NB4 (cell line): ENCODE data around the gene ERBB4.

ENCODE experiments used
- DNase-seq: peaks from one replicate; pipeline ENCODE4 v3.0.0; 2010; ENCODE audit warnings: low read depth
- H3K4me3 ChIP-seq: one replicate; pipeline ENCODE4 v1.5.1; 2011; ENCODE audit warnings: mild to moderate bottlenecking, low read depth, low read length, moderate library complexity
- CTCF ChIP-seq: IDR thresholded peaks from one replicate; pipeline ENCODE4 v1.5.1; 2012; ENCODE audit warnings: low read depth, low read length
- MAX ChIP-seq: IDR thresholded peaks from 2 replicates; pipeline ENCODE4 v1.6.1; 2011; ENCODE audit warnings: low read depth, low read length
- MYC ChIP-seq: IDR thresholded peaks from 2 replicates; pipeline ENCODE4 v1.6.1; 2011; ENCODE audit warnings: low read depth, low read length
- POLR2A ChIP-seq: IDR thresholded peaks from 2 replicates; pipeline ENCODE4 v1.6.1; 2011; ENCODE audit warnings: mild to moderate bottlenecking; ENCODE audit not compliant: insufficient read length; ENCODE audit errors: extremely low read depth

The ERBB4 gene

GRCh38 chr2:212154477-212154878, 384.1 kb downstream of the ERBB4 start:
- no peak for DNase-seq
- no peak overlapping the region for H3K4me3 ChIP-seq
- TF ChIP-seq MAX (no peak), POLR2A (no peak), MYC (no peak), CTCF (no peak)

- DNase-seq, result no peak
- H3K4me3 ChIP-seq, result no peak overlapping the region
- TF ChIP-seq MYC, result no peak
- no peak for TF ChIP-seq CTCF
- no peak for TF ChIP-seq POLR2A
- no peak for TF ChIP-seq MAX
Measured at GRCh38 chr2:212153923-212154322, 384.7 kb downstream of the ERBB4 start.

GRCh38 chr2:212147921-212148513, 390.6 kb downstream of the ERBB4 start:
- no peak overlapping the region for H3K4me3 ChIP-seq
- DNase-seq, result no peak
- no peak for TF ChIP-seq MAX
- TF ChIP-seq MYC, result no peak
- no peak for TF ChIP-seq POLR2A
- peak; percentile 13 for TF ChIP-seq CTCF

GRCh38 chr2:212146416-212146815, 392.2 kb downstream of the ERBB4 start:
- DNase-seq, result no peak
- no peak overlapping the region for H3K4me3 ChIP-seq
- TF ChIP-seq CTCF, result no peak

GRCh38 chr2:212145121-212145520, 393.5 kb downstream of the ERBB4 start:
- TF ChIP-seq POLR2A, result no peak
- no peak for TF ChIP-seq MYC
- TF ChIP-seq MAX, result no peak
- TF ChIP-seq CTCF, result no peak
- no peak overlapping the region for H3K4me3 ChIP-seq
- no peak for DNase-seq

GRCh38 chr2:212142631-212143030, 396.0 kb downstream of the ERBB4 start:
- TF ChIP-seq POLR2A (no peak), CTCF (no peak), MYC (no peak)
- H3K4me3 ChIP-seq, result no peak overlapping the region
- DNase-seq, result no peak
